Measurements from ENCODE around the gene PCDH17.

Gene PCDH17

DNA sequence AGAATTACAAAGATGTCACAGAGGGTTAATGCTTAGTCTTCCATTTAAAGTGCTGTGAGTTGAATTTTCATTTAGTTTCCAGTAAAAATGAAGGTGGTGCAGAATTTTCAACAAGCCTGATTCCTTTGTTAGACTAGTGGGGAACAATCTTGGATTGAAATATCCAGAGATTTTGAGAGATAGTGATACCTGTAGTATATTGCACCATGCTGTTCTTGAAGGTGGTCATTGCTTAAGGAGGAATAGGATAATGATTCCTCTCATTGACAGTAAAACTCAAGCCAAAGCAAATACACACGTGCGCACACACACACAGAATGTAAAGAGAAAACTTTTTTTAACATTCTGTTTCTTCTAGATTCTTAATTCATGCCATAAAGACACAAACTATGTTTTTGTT is 5.3 kb downstream of the PCDH17 start:
- no peak for DNase-seq (ENCODE audit: low read depth in 2 of 2)

DNA sequence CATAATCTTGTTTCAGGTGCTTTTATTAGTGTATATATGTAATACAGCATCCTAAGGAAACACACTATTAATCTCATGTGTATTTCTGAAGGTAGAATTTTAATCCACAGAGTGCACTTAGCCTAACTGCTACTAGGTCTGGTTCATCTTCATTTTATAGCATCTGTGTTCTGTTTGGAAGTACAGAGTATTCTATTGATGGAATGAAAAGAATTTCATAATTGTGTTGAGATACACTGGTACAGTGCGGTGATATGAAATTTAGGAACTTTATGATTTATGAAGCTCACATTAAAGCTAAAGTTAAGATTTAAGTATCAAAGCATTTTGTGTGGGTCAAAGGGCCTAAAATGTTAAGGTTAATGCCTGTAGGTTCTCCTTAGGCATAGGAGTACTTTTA is 6.0 kb downstream of the PCDH17 start:
- no peak for DNase-seq (ENCODE audit: low read depth in 2 of 2)

DNA sequence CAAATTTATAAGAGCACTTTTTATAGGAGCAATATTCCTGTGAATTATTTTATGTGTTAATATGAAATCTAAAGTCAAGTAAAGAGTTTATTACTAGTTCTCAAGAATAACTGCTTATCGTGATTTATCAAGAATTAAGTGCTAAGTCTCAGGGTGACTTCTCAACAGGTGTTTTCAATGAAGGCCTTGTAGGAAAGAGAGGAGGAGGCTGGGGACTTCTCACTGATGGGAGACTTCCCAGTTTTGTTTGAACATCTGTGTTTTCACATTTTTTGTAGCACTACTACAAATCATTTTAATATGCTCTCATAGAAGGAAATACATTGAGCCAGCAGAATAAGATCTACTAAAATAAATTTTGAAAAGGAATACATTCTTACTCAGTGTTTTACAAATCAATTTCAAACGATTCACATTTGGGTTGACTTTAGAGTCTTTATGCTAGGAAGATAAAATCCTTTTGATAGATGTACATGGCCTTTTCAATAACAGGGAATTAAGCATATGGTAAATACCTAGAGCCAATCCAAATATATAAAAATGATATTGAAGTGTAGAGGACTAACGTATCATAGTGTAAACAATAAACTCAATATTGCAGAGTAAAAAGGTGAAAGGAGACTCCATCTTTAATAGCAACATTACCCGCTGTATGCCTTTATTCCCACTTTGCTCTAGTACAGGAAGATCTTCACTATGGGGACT is 6.8 kb downstream of the PCDH17 start:
- no peak for DNase-seq (ENCODE audit: low read depth in 2 of 2)

DNA sequence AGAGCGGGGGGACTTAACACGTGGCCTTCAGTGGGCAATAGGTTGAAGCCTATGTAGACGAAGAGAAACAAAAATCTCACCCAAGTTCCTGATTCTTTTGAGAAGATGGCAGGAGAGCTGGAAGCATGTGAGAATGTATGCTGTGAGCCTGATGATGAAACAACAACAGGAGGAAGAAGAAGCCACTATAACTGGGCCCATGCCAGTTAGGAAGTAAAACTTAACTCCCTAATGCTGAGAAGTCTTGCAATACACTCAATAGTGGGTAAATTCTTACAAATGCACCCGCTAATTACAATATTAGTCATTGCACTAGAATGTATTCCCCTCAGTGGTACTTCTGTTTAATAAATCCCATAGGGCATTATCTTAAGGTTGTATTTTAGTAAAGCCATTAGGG is 9.1 kb downstream of the PCDH17 start:
- DNase-seq (ENCODE audit: low read depth in 2 of 2), result no peak

DNA sequence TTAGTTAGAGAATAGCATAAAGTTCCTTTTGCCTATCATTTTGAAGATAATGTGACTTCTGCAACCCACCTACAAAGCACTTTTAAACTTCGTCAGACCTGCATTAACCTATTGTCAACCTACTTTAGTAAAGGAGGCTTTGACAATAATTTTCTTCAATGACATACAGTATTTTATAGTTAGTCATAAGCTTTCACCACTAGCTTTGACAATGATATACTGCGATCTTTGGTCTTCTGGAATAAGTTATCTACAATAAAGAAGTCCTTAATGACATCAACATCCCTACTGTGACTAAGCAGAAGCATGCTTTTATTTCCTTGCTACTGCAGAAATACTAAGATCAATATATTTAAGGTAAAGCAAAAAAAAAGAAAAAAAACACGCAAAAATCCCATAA is 9.5 kb downstream of the PCDH17 start:
- DNase-seq (ENCODE audit: low read depth in 2 of 2), result no peak

DNA sequence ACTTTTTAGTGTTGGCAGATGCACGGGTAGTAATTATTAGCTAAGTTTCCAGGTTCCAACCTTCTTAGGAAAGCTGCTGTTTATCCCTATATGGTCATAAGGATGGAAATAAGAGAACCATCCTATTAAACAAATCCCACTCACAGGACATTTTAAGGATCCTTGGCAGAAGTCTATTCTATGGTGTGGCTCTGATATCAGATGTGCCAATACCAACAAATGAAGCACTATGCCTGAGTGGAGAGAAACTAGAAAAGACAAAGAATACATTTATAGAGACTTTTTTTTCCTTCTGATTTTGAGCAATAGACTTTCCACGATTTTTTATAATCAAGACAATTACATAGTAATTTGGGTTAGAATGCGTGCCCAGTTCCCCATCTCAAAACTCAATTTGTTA is 12.6 kb downstream of the PCDH17 start:
- no peak for DNase-seq (ENCODE audit: low read depth in 2 of 2)

DNA sequence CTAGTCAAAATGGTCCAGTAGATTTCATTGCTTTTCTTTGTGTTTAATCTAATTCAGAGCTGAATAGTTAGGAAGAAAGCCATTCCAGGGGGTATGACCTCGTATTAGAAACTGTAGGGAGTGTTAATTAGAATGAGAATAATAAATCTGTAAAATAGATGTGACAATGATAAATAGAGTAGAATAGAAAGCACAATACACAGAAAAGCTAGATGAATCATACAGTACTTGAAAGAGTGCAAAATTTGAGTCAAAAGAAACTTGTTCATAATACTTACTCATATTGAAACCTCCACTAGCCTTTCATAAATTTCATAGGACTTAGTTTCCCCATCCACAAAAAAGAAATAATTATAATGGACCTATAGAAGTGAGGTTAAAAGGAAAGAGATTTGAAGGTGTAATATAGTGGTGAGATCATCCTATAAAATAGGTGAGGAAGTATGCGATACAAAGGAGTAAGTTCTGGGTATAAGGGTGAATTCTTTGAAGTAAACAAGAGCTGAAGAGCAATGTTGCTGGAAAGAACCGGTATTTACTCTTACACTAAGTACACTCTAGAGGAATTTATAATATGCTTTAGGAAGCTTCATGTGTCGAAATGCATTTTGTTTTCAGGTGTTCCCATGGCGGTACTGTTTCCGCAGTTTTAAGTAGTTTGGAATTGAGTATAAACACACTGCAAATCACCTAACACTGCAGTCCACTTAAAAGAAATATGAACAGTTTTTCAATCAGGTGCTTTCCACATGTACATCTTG is 21.9 kb downstream of the PCDH17 start:
- DNase-seq (ENCODE audit: low read depth in 2 of 2), result no peak

DNA sequence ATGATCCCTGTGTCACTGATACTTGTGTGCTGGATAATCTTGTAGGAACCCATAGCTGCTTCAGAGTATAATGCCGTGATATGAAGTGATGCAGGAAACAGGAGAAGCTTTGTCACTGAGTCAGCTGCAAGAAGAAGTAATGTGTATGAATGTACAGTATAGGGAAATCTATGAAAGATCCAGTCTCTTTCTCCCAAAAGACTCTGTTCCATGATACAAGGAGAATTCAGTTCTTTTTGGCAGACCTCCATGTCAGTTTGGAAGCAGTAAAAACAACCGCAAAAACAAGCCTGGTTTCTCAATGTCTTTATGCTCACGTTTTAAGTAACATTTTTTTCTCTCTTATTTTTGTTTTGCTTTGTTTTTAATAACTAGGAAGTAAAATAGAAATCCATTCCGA is 33.9 kb downstream of the PCDH17 start:
- DNase-seq (ENCODE audit: low read depth in 2 of 2), result no peak

DNA sequence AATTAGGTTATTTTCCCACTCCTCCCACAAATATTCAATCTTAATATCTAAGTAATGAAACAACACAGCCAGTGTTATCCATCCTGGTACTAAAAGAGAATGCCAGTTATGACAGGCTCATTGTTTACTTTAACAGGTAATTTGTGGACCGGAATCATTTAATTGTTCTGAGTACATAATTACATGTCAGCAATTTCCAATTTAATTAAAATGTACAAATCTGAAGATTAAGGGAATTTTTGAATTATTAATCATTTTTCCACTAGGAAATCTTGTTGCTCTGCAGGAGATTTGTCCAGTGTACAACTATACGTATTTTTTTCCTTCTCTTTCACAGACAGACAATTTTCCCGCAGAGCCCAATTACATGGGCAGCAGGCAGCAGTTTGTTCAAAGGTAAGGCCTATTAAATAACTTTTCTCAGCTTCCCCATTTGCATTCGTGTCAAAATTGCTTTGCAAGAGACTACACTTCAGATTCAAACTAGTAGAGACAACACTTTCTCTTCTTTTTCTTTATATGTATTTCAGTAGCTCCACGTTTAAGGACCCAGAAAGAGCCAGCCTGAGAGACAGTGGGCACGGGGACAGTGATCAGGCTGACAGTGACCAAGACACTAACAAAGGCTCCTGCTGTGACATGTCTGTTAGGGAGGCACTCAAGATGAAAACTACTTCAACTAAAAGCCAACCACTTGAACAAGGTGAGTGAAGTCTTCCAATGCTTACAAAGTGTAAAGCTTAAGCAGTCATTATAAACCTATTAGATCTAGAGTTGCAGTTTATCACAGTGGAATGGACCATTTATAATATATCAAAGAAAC is 34.8 kb downstream of the PCDH17 start:
- no peak for DNase-seq (ENCODE audit: low read depth in 2 of 2)

DNA sequence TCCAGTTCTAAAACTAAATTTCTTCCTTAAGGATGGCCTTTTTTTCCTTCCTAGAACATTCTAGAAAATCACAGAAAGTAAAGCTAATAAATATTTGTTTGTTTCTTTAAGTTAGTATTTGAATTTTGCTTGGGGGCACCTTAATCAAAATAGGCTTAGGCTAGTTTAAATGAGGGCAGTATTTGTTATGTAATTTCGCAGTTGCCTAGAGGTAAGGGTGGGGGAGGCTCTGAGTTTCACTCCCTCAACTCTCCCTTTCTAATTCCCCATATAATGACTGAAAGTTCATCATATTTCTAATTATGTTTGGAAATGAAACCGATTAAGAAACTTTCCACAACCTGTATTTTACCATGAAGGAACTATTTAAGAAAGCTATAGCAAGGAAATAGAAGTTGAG is 40.6 kb downstream of the PCDH17 start:
- DNase-seq (ENCODE audit: low read depth in 2 of 2), result no peak

DNA sequence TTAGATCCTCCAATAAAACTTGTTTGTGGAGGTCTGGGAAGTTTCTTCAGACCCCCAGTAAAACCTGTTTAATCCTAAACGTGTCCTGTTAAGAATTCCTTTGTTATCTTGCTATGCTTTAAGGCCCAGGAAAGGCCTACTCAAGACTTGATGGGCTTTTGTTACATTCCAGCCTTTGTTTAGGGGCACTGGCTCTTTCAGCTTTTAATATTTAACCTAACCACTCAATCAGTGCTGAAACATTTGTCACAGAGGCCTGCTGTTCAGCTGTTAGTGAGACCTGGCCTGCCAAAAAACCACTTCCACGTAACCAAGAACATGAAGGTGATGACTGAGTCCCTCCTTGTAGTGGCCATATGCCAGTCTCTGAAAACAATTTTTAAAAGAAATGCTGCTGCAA is 41.7 kb downstream of the PCDH17 start:
- DNase-seq (ENCODE audit: low read depth in 2 of 2), result no peak

DNA sequence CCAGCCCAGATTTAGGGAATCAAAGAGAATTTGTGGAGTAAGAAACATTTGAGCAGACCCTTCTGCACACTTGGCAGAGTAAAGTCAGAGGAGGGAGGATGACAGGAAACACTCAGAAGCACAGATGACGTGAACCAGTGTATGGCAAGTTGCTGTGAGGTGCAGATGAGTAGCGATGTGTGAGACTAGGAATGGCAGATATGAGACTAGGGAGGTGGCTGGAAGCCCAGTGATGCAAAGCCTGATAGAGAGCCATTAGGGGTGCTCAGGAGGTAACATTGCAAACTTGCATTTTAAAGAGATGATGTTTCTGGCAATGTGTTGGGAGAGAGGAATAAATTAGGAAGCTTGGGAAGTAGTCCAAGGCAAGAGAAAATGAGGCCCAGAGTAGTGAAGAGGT is 44.0 kb downstream of the PCDH17 start:
- no peak for DNase-seq (ENCODE audit: low read depth in 2 of 2)

DNA sequence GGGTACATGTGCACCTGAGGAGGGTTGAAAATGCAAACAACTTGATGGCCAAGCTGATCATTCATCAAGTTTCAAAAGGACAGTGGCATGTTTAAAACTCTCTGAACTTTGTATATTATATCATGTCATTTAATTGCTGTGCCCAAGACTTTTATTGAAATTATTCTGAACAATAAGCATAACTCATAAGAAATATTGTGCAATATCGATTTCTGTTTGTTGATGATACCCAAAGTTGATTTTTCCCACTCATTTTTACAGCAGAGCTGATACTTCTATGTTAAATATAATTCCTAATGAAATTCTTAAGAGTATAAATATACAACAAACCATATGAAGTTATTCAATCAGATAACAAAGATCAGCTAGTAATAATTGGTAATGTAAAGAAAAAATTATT is 49.1 kb downstream of the PCDH17 start:
- DNase-seq (ENCODE audit: low read depth in 2 of 2), result no peak

DNA sequence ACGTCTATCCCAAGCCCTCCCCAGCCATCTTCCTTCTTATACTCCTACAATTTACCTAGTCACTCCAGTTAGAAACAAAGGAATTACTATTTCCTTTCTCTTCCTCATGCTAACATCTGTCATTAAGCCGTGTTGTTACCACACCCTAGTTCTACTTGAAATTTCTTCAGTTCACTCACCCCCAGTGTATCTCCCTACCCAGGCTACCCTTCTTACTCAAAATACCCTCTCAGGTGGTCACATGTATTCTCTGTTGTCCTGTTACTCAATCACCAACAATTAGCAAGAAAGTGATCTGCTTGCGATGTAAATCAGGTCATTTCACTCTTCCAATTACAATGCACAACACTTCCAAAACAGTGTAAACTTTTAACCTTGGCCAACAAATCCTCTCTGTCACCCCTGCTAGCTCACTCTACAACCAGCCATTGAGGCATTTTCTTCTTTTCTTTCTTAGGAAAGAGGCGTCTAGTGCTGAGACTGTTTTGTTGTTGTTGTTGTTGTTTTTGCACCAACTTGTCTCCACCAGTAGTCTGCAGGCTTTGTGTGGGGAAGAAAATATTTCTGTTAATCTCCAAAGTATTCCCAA is 50.7 kb downstream of the PCDH17 start:
- DNase-seq (ENCODE audit: low read depth in 2 of 2), result no peak

DNA sequence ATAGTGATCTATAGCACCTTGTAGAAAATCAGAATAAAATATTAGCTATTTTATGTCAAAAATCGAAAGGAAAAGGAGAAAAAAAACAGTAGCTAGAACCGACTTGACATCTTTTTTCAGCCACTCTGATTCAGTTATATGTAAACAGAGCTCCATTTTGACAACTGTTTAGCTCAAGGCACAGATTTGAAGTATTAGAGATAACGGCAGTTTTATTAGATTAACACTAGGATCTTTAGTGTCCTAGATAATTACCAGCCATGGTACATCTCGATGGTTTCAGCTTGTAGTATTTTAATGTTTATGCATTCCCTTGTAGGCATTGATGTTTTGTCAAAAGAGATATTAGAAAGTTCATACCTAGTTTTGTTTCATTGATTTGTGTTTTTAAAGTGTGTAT is 67.3 kb downstream of the PCDH17 start:
- DNase-seq (ENCODE audit: low read depth in 2 of 2), result no peak

DNA sequence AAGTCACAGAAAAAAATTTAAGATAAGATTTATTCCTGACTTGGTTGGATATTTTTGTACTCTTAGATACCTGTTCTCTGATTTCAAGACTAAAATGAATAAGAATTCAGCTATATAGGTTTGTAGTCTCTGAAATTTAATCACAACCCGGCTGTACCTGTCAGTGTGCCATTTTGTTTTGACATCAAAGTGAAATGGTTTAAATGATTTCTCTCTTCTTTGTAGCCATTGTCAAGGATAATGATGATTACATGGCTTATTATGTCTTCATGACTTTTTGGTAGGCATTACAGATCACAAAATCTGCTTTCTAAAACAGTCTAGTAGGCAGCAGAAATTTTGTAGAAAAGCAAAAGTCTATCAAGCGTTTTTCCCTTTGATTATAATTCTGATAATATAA is 72.5 kb downstream of the PCDH17 start:
- no peak for DNase-seq (ENCODE audit: low read depth in 2 of 2)

DNA sequence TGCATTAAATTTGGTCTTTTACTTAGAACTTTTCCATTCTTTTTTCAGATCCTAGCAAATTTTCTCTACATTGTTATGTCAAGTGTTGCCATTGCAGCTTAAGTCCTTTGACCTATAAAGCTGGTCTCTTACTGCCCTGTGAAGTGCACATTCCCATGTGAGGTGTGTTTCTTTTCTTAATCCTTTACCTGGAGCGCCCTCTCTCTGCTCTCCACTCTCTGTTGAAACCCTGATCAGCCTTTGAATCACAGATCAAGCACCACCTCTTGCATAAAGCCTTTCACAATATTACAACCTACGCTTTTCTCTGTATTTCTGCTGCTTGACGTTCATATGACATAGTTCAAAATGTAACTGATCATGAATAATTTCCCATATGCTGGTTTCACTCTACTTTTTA is 84.8 kb downstream of the PCDH17 start:
- no peak for DNase-seq (ENCODE audit: low read depth in 2 of 2)

DNA sequence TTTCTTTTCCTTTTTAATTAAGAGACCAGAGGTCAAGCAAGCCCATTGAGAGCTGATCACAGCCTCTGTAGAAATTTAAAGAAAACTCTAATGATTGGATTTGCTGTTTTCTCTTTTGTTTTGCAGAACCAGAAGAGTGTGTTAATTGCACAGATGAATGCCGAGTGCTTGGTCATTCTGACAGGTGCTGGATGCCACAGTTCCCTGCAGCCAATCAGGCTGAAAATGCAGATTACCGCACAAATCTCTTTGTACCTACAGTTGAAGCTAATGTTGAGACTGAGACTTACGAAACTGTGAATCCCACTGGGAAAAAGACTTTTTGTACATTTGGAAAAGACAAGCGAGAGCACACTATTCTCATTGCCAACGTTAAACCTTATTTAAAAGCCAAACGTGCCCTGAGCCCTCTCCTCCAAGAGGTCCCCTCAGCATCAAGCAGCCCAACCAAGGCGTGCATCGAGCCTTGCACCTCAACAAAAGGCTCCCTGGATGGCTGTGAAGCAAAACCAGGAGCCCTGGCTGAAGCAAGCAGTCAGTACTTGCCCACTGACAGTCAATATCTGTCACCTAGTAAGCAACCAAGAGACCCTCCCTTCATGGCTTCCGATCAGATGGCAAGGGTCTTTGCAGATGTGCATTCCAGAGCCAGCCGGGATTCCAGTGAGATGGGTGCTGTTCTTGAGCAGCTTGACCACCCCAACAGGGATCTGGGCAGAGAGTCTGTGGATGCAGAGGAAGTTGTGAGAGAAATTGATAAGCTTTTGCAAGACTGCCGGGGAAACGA is 93.1 kb downstream of the PCDH17 start:
- DNase-seq (ENCODE audit: low read depth in 2 of 2), result no peak

DNA sequence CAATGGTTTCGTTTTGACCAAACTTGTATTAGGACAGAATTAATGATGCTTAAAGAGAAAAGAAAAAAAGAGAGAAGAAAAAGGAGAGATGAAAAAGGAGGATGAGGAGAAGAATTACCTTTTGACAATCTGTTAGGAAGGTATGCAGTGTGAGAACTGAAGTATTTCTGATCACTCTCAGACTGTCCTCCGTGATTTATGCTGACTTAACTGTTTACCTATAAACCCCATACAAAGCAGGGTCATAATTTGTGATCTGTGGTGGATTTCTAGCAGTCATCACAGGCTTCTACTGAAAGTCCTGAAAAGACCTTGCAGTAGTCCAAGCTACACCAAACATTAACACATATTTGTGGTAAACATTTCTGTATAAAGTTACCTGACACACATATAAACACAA is 93.9 kb downstream of the PCDH17 start:
- no peak for DNase-seq (ENCODE audit: low read depth in 2 of 2)

DNA sequence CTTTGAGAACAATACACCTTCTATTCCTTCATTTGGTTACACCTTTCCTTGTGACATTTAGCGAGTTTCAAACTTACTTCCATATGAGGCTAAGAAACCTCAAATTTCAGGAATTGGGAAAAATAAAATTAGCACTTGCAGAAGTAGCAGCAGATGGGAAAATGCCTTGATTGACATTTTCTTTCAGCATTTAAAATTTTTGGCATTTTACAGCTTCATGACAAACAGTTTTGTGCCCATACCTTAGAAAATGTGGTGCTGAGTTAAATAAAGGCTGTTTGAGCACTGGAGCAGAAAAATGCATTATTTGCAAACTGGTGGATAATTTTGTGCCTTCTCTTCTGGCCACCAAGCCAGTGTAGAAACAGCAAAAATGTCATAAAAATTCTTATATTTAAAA is 95.4 kb downstream of the PCDH17 start:
- DNase-seq (ENCODE audit: low read depth in 2 of 2), result no peak

DNA sequence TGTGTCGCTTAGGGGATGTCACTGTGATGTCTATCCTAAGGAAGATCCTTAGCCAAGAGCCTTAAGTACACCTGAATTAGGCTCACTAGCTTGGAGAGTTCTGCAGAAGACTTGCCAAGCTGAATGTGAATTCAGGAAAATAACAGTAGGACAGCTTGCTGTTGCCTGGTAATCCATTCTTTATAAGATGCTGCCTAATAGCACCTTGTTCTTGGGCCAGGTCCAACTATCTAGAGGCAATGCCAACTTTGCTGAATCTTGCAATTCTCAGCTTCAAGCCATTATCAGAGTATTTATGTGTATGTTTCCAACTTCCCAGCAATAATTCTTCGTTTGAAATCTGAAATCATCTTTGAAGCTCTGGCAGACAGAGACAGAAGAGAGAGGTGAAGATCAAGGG is 102.8 kb downstream of the PCDH17 start:
- DNase-seq (ENCODE audit: low read depth in 2 of 2), result no peak

DNA sequence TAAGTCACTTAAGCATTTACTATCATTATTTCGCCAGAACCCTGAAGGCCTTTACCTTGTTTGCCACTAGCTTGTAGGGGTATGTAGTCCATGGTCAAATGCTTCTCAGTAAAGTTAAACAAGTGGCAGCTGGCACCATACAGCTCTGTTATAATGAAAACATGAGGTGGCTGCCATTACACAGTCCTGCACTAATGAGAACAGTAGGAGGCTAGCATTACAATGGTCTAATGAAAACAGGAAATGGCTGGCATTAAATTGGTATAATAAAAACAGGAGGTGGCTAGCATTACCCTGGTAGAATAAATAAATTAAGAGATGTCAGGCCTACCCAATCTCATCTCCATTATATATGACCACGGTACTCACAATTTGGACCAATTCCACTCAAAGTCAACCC is 107.5 kb downstream of the PCDH17 start:
- DNase-seq (ENCODE audit: low read depth in 2 of 2), result no peak

All from stimulated activated CD4-positive, alpha-beta T cell treated with anti-CD3 and anti-CD28 coated beads, Interleukin-4, amount 100 ng/mL, for 48 hours (primary cell).